Measurements from ENCODE around the gene SH2D3C. TPM values are rescaled to one million over a fixed set of nuclear protein-coding genes. Genes with fewer than 3 reads are reported as not detected.

Gene SH2D3C
- total and polyA plus RNA-seq, 9 of the 15 experiments (the other 6 are each of a cell fraction or from before 2014, with no cell fraction given): 0.03 to 1.2 (median 0.22) TPM; not detected in 1

DNA sequence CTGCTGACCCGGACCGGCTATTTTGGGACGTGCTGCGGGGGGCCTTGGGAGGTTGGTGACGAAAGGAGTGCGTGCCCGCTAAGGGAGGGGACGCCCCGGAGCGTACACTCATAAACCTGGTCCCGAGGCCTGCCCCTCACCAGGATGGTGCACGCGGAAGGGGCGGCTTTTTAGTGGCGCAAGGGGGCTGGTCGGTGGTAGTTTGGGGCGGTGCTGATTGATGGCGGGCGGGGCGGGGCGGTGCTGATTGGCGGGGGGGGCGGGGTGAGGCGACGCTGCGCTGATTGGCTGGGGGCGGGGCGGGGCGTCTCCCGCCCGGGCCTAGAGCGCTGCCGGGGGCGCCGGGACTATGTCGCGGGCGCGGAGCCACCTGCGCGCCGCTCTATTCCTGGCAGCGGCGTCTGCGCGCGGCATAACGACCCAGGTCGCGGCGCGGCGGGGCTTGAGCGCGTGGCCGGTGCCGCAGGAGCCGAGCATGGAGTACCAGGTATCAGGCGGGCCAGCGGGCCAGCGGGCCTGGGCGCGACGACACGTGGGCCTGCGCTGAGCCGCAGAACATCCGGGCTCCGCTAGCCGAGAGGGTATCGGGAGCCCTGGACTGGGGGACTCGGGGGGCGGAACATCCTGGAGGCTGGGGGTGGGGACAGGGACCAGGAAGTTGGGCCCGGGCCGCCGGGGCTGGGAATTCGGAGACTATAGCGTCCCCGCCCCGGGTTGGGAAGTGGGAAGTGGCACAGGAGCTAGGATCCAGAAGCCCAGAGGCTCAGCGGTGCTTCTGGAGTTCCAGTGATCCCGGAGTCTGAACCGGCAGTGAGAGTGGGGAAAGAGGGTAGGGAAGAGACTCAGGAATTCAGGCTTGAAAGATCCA is 24.3 kb upstream of the SH2D3C start, which contains the start of gene FPGS (continued):
- TF ChIP-seq NRF1 (conservative IDR thresholded peaks at IDR 0.05 in 1 of 2, IDR thresholded peaks at IDR 0.05 in 1 of 2) (peak; percentile 78 to 81), SREBF1 (IDR thresholded peaks at IDR 0.05; ENCODE audit: borderline replicate concordance, low read depth, low read length) (no peak), POLR2G (IDR thresholded peaks at IDR 0.05; ENCODE audit: low read depth, low read length) (peak; percentile 97), CC2D1A (IDR thresholded peaks at IDR 0.05) (0 out of 2 replicates have a peak, but pooled peaks have one; percentile 23), CBFA2T2 (conservative IDR thresholded peaks at IDR 0.05) (no peak), FOS (IDR thresholded peaks at IDR 0.05; ENCODE audit: extremely low read depth, insufficient read length) (no peak), KDM2B (CRISPR knock-in tag; IDR thresholded peaks at IDR 0.05) (no peak), CHD1 (IDR thresholded peaks at IDR 0.05; ENCODE audit: low read length) (no peak), CBX3 (IDR thresholded peaks at IDR 0.05; ENCODE audit: borderline replicate concordance in 1 of 2, low read length in 2 of 2) (no peak), MYC (IDR thresholded peaks at IDR 0.05; ENCODE audit: low read depth, low read length) (peak; percentile 98), MYC (CRISPR knock-in tag; IDR thresholded peaks at IDR 0.05; ENCODE audit: borderline replicate concordance, low read depth) (no peak), ZNF174 (CRISPR knock-in tag; IDR thresholded peaks at IDR 0.05) (no peak), GABPA (tag; conservative IDR thresholded peaks at IDR 0.05; ENCODE audit: low read depth) (peak; percentile 79), ZBTB8A (IDR thresholded peaks at IDR 0.05; ENCODE audit: partially characterized antibody) (no peak), KAT8 (IDR thresholded peaks at IDR 0.05; ENCODE audit: low read depth) (no peak), L3MBTL2 (IDR thresholded peaks at IDR 0.05) (peak; percentile 92), PRMT5 (CRISPR knock-in tag; IDR thresholded peaks at IDR 0.05) (no peak), TRIM28 (IDR thresholded peaks at IDR 0.05) (no peak), NCOR1 (IDR thresholded peaks at IDR 0.05) (no peak), FOXM1 (IDR thresholded peaks at IDR 0.05; ENCODE audit: low read depth) (no peak), FOXM1 (CRISPR knock-in tag; IDR thresholded peaks at IDR 0.05; ENCODE audit: low read depth) (0 out of 2 replicates have a peak, but pooled peaks have one; percentile 70), SMARCC2 (IDR thresholded peaks at IDR 0.05; ENCODE audit: low read depth) (no peak), RAD21 (CRISPR knock-in tag; conservative IDR thresholded peaks at IDR 0.05 in 1 of 2, IDR thresholded peaks at IDR 0.05 in 1 of 2) (0 out of 4 replicates have a peak, but pooled peaks have one; percentile 0 to 2)
- TF ChIP-seq, protein P1, sequence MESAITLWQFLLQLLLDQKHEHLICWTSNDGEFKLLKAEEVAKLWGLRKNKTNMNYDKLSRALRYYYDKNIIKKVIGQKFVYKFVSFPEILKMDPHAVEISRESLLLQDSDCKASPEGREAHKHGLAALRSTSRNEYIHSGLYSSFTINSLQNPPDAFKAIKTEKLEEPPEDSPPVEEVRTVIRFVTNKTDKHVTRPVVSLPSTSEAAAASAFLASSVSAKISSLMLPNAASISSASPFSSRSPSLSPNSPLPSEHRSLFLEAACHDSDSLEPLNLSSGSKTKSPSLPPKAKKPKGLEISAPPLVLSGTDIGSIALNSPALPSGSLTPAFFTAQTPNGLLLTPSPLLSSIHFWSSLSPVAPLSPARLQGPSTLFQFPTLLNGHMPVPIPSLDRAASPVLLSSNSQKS (CRISPR knock-in tag; IDR thresholded peaks at IDR 0.05): no peak
- TF ChIP-seq, protein P2, sequence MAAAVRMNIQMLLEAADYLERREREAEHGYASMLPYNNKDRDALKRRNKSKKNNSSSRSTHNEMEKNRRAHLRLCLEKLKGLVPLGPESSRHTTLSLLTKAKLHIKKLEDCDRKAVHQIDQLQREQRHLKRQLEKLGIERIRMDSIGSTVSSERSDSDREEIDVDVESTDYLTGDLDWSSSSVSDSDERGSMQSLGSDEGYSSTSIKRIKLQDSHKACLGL (CRISPR knock-in tag; IDR thresholded peaks at IDR 0.05; ENCODE audit: borderline replicate concordance, poor library complexity, severe bottlenecking): peak; percentile 95
- TF ChIP-seq, protein P3, sequence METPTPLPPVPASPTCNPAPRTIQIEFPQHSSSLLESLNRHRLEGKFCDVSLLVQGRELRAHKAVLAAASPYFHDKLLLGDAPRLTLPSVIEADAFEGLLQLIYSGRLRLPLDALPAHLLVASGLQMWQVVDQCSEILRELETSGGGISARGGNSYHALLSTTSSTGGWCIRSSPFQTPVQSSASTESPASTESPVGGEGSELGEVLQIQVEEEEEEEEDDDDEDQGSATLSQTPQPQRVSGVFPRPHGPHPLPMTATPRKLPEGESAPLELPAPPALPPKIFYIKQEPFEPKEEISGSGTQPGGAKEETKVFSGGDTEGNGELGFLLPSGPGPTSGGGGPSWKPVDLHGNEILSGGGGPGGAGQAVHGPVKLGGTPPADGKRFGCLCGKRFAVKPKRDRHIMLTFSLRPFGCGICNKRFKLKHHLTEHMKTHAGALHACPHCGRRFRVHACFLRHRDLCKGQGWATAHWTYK (CRISPR knock-in tag; IDR thresholded peaks at IDR 0.05): peak; percentile 30; the same call in 1 of the 2 replicates

Data from K562 (cell line).